Measurements from ENCODE around the gene FANCM.
"Not testable (repeated sequence)": the region's sequence is repeated elsewhere in the genome, so short reads cannot be mapped to it uniquely, and the experiment has no call there.

The FANCM gene

GRCh38 chr14:45140661-45141187 lies 5.0 kb downstream of the FANCM start:
- DNase-seq = no peak

GRCh38 chr14:45142083-45142482 lies 6.4 kb downstream of the FANCM start:
- not testable (repeated sequence) for DNase-seq

GRCh38 chr14:45144658-45145057 lies 8.9 kb downstream of the FANCM start:
- DNase-seq = no peak

- no peak for DNase-seq
Observed at GRCh38 chr14:45145214-45145613, 9.5 kb downstream of the FANCM start.

- no peak for DNase-seq
Observed at GRCh38 chr14:45149602-45150001, 13.9 kb downstream of the FANCM start.

GRCh38 chr14:45150386-45150890 lies 14.7 kb downstream of the FANCM start:
- no peak for DNase-seq

- no peak for DNase-seq
Observed at GRCh38 chr14:45156067-45156466, 20.3 kb downstream of the FANCM start.

GRCh38 chr14:45169906-45170305 lies 34.2 kb downstream of the FANCM start:
- no peak for DNase-seq

GRCh38 chr14:45177076-45177475 lies 41.3 kb downstream of the FANCM start:
- no peak for DNase-seq

- no peak for DNase-seq
Observed at GRCh38 chr14:45181329-45181728, 45.6 kb downstream of the FANCM start.

- DNase-seq = no peak
Observed at GRCh38 chr14:45181806-45182205, 46.1 kb downstream of the FANCM start.

GRCh38 chr14:45185100-45185814 lies 49.5 kb downstream of the FANCM start:
- no peak for DNase-seq

GRCh38 chr14:45194964-45195363 lies 59.2 kb downstream of the FANCM start:
- DNase-seq = no peak

GRCh38 chr14:45198551-45198950 lies 62.8 kb downstream of the FANCM start:
- no peak for DNase-seq

GRCh38 chr14:45199230-45199629 lies 63.5 kb downstream of the FANCM start:
- no peak for DNase-seq

- no peak for DNase-seq
Observed at GRCh38 chr14:45201905-45202304, 66.2 kb downstream of the FANCM start.

GRCh38 chr14:45204241-45204640 lies 68.5 kb downstream of the FANCM start:
- no peak for DNase-seq

GRCh38 chr14:45210159-45210558 lies 74.4 kb downstream of the FANCM start:
- no peak for DNase-seq

GRCh38 chr14:45211295-45211694 lies 75.6 kb downstream of the FANCM start:
- no peak for DNase-seq

- DNase-seq = no peak
Observed at GRCh38 chr14:45212231-45212630, 76.5 kb downstream of the FANCM start.

- DNase-seq = not testable (repeated sequence)
Observed at GRCh38 chr14:45213716-45214115, 78.0 kb downstream of the FANCM start.

GRCh38 chr14:45214341-45214740 lies 78.6 kb downstream of the FANCM start:
- not testable (repeated sequence) for DNase-seq

GRCh38 chr14:45222485-45223262 lies 86.9 kb downstream of the FANCM start:
- DNase-seq = no peak

- DNase-seq = no peak
Observed at GRCh38 chr14:45227566-45227965, 91.8 kb downstream of the FANCM start.

Data from NCI-H345 (cell line).